Fibroblast of skin of left biceps (primary cell): Measurements from ENCODE around the gene CARD8.

Source experiments
- DNase-seq, 2 experiments: peaks; one replicate each; pipeline ENCODE4 v3.0.0-alpha.2; 2013; ENCODE audit warnings: low read depth in 2 of 2

The CARD8 gene

GRCh38 chr19:48170817-48171347 lies 84.8 kb downstream of the CARD8 start:
- no peak for DNase-seq

- DNase-seq: peak; percentile 92
Measured at GRCh38 chr19:48169939-48170803, 85.5 kb downstream of the CARD8 start, which contains the start of the genes LIG1 and ZSWIM9. Gene LIG1 (minus strand): TSS chr19:48170344. CDS start chr19:48165566, 4,778 bp downstream. Gene ZSWIM9 (plus strand): TSS chr19:48170680. CDS start chr19:48171803, 1,123 bp downstream.

DNA sequence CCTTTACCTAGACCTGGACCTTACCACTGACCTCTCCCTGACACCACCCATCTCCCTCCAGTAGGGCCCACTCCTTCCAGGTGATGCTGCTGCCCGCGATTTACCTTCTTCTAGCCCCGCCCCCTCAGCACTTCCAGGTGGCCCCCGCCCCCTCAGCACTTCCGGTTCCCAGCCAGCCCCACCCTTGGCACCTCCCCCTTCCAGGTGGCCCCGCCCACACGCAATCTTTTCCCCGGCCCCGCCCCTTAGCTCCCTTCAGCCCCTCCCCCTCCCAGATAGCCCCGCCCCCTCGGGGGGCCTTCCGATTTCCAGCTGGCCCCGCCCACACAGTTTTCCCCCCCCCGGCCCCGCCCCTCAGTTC lies 86.2 kb downstream of the CARD8 start:
- peak in 1 of 2 experiments; percentile 13 for DNase-seq

DNA sequence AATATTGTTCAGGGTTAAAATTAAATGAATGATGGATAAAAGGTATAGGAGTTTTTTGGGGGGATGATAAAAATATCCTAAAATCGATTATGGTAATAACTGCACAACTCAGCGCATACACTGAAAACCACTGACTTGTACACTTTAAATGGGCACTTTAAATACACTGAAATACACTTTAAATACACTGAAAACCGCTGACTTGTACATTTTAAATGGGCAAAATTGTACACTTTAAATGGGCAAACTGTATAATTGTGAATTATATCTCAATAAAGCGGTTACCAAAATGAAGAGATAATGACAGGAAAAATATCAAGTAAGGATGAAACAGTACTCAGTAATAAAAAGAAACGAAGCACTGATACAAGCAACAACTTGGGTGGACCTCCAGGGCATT lies 87.0 kb downstream of the CARD8 start:
- DNase-seq: no peak

DNA sequence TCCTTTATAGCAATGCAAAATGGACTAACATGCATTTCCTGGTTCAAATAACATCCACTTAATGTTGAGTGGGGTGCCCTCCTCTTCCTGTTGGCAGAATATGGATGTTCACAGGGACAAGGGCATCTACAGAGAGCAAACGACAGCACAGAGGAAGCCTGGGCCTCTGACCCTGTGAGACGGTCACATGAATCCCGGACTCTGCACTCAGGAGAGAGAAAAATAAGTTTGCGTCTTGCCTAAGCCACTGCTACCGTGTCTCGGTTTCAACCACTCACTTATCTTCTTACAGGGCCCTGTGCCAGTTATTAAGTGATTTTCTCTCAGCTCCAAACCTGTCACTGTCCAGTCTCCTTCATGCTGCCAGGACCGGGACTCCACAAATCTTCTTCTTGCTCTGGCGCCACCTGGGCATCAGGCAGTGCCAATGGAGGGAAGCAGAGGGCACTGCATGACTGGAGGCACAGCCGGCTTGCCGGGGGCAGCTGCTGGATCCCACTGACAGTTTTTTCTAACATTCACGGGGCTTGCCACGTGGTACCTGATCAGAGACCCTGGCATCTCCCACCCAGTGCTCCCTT lies 97.4 kb downstream of the CARD8 start:
- DNase-seq: no peak
